Kidney (tissue), 14 donors: ENCODE measurements around the gene EPDR1. TPM values are rescaled to one million over a fixed set of nuclear protein-coding genes. Genes with fewer than 3 reads are reported as not detected.

Experiments used
- DNase-seq, 5 donors: peaks; one replicate each; pipeline ENCODE4 v3.0.0-alpha.2; 2013 to 2020
- FAIRE-seq: peaks from 2 replicates; lab custom pipeline; 2012; peaks lifted over from hg19 to GRCh38; lab: Jason Lieb, UNC
- H3K27ac ChIP-seq, 2 donors: one replicate each; pipeline ENCODE4 v1.7.0; 2013; ENCODE audit warnings: low read depth in 2 of 2, low read length in 2 of 2, inconsistent platforms in 1 of 2
- H3K27me3 ChIP-seq: one replicate; pipeline ENCODE4 v1.7.1; 2013; ENCODE audit warnings: low read length, inconsistent platforms; ENCODE audit not compliant: control insufficient read depth, insufficient read depth
- H3K36me3 ChIP-seq, 3 donors: one replicate each; pipeline versions ENCODE4 v1.7.0 to v1.7.1; 2013; ENCODE audit warnings: low read length in 3 of 3, control low read depth in 1 of 3, inconsistent platforms in 1 of 3; ENCODE audit not compliant: insufficient read depth in 3 of 3, control insufficient read depth in 2 of 3
- H3K4me1 ChIP-seq, 3 donors: one replicate each; pipeline versions ENCODE4 v1.7.0 to v1.7.1; 2013; ENCODE audit warnings: low read length in 3 of 3, inconsistent platforms in 1 of 3, low read depth in 1 of 3; ENCODE audit not compliant: control insufficient read depth in 2 of 3, insufficient read depth in 2 of 3
- H3K4me3 ChIP-seq, 3 donors: one replicate each; pipeline versions ENCODE4 v1.7.0 to v1.8.1; 2013; ENCODE audit warnings: low read length in 3 of 3, control low read depth in 1 of 3, inconsistent platforms in 1 of 3
- H3K9ac ChIP-seq, 3 donors: one replicate each; pipeline versions ENCODE4 v1.7.0 to v1.7.1; 2013; ENCODE audit warnings: low read length in 3 of 3, control low read depth in 1 of 3, inconsistent platforms in 1 of 3
- H3K9me3 ChIP-seq, 3 donors: one replicate each; pipeline versions ENCODE4 v1.7.0 to v1.7.1; 2013; ENCODE audit warnings: low read length in 3 of 3, control low read depth in 1 of 3, inconsistent platforms in 1 of 3; ENCODE audit not compliant: control insufficient read depth in 2 of 3, insufficient read depth in 1 of 3
- CTCF ChIP-seq: IDR thresholded peaks from 3 replicates; pipeline ENCODE4 v1.5.1; 2012; ENCODE audit warnings: mild to moderate bottlenecking, moderate library complexity, borderline replicate concordance; ENCODE audit not compliant: insufficient read depth; ENCODE audit errors: extremely low read depth
- intact Hi-C: fragments of 100-400 bp; cut with DNase I; formaldehyde crosslinking; loops from one replicate; pipeline ENCODE4 v1.11.1; 2022
- polyA plus RNA-seq: library from polyadenylated mRNA; stranded (reverse); fragments of 350-450 nt; fragmentation: Illumina TruSeq; extraction: RNeasy Lipid Tissue Mini Kit (QIAGEN cat#74804); gene quantifications from one replicate; pipeline ENCODE4 v1.2.3, GENCODE V29; 2014; ENCODE audit warnings: low read depth, low replicate concordance; ENCODE audit not compliant: insufficient read depth
- total RNA-seq: library from RNA; stranded (reverse); fragmentation: NEBNext Ultra II Directional; extraction: Animal tissue kit (Norgen Biotek cat#: 25700); gene quantifications from one replicate; pipeline ENCODE4 v1.2.1, GENCODE V29; 2021
- donor health status: control.
- donor health status: control.
- donor health status: control.
- donor health status: control.
- donor health status: control.
- donor health status: DM: yes; HTN: yes; CAD: no.
- donor health status: Normal renal cell carcinoma (clear cell type).

EPDR1 gene
- total and polyA plus RNA-seq, 2 donors from 2014 or later, result 17.0 to 25.2 TPM

- FAIRE-seq, result no peak
- intact Hi-C loops, result no loop called here
- no peak for TF ChIP-seq CTCF
Measured at GRCh38 chr7:37961251-37961650, 40.8 kb downstream of the EPDR1 start.

GRCh38 chr7:37964196-37964595 is 43.8 kb downstream of the EPDR1 start:
- H3K9ac ChIP-seq, result no peak overlapping the region
- TF ChIP-seq CTCF, result no peak
- DNase-seq (no peak), FAIRE-seq (no peak)
- H3K4me1 ChIP-seq, result no peaks in the 10 kb centered on the region
- H3K36me3 ChIP-seq, result no peaks in the 10 kb centered on the region
- no peaks in the 10 kb centered on the region for H3K9me3 ChIP-seq
- H3K27ac ChIP-seq, result no peak overlapping the region
- intact Hi-C loops, result no loop called here
- H3K27me3 ChIP-seq, result no peaks in the 10 kb centered on the region
- no peak overlapping the region for H3K4me3 ChIP-seq

More at GRCh38 chr7:37961251-37961650, 40.8 kb downstream of the EPDR1 start:
- Histone ChIP-seq H3K4me3 (no peak overlapping the region), H3K36me3 (no peaks in the 10 kb centered on the region), H3K9ac (no peak overlapping the region), H3K4me1 (no peaks in the 10 kb centered on the region), H3K27me3 (no peaks in the 10 kb centered on the region), H3K27ac (no peak overlapping the region), H3K9me3 (no peaks in the 10 kb centered on the region)
- DNase-seq, result no peak

DNA sequence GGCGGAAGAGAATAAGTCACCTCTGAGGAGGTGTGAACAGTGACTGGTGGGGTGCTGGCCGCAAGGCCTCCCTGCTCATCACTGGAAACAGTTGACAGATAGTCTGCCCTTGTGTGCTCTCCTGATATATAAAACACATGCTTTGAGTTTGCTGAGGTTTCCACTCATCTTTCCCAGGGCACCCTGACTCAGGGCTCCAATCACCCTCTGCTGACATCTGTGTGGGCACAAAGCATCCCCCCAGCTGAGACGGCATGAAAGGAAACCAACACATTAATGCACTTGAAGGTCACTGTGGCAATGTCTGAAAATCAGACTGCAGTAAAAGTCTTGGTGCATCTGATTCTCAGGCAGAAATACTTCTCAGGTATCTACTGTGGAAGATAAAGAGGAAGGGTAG is 49.8 kb downstream of the EPDR1 start:
- Histone ChIP-seq H3K9ac (no peak overlapping the region), H3K36me3 (no peaks in the 10 kb centered on the region), H3K27me3 (no peaks in the 10 kb centered on the region), H3K9me3 (no peaks in the 10 kb centered on the region), H3K27ac (no peak overlapping the region), H3K4me3 (no peak overlapping the region), H3K4me1 (no peaks in the 10 kb centered on the region)
- intact Hi-C loops, result no loop called here
- DNase-seq, result no peak
- no peak for FAIRE-seq
- no peak for TF ChIP-seq CTCF

- no peak for DNase-seq
- Histone ChIP-seq H3K4me1 (no peaks in the 10 kb centered on the region), H3K4me3 (no peak overlapping the region), H3K9me3 (no peaks in the 10 kb centered on the region), H3K9ac (no peak overlapping the region), H3K36me3 (no peaks in the 10 kb centered on the region), H3K27ac (no peak overlapping the region), H3K27me3 (no peaks in the 10 kb centered on the region)
- FAIRE-seq, result no peak
- intact Hi-C loops, result no loop called here
- no peak for TF ChIP-seq CTCF
Measured at GRCh38 chr7:37971491-37971890, 51.1 kb downstream of the EPDR1 start.
